ENCODE data around the gene AOC1. TPM values are rescaled to one million over a fixed set of nuclear protein-coding genes. Genes with fewer than 3 reads are reported as not detected.
"Not testable (repeated sequence)": the region's sequence is repeated elsewhere in the genome, so short reads cannot be mapped to it uniquely, and the experiment has no call there.

Gene AOC1
- total RNA-seq, 1 donor from 2014 or later: not detected

GRCh38 chr7:150891740-150892139, 39.4 kb downstream of the AOC1 start:
- DNase-seq (ENCODE audit: extremely low read depth, low read depth, low spot score): no peak

- DNase-seq (ENCODE audit: extremely low read depth, low read depth, low spot score): no peak
These were observed 43.5 kb downstream of the AOC1 start for GRCh38 chr7:150895809-150896208.

DNA sequence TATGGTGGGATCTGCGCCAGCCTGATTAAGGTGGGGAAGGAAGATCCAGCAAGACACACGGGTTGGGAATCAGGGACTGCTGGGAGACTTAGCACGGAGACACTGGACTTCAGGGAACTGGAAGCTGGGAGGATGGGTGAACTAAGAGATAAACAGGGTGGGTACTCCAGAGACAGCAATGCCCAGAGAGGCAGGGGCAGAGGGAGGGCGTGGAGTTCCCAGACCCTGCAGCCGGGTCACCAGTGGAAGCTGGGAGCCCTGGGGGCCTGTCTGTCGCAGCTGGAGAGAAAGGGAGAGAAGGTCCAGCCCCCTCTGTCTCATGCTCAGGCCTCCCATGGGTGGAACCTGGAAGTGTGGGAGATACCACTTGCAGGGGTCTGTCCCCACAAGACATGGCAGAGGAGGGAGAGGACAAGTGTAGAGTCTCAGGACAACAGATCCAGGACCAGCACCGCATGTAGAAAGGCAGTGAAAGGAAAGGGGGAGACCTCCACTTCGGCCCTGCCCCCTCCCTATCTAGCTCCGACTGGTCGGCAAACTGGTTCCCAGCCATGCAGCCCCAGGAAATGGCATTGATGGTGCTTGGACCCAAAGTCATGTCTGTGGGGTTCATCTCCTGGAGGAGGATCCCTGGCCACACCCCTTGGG, 44.4 kb downstream of the AOC1 start:
- no peak for DNase-seq (ENCODE audit: extremely low read depth, low read depth, low spot score)

DNA sequence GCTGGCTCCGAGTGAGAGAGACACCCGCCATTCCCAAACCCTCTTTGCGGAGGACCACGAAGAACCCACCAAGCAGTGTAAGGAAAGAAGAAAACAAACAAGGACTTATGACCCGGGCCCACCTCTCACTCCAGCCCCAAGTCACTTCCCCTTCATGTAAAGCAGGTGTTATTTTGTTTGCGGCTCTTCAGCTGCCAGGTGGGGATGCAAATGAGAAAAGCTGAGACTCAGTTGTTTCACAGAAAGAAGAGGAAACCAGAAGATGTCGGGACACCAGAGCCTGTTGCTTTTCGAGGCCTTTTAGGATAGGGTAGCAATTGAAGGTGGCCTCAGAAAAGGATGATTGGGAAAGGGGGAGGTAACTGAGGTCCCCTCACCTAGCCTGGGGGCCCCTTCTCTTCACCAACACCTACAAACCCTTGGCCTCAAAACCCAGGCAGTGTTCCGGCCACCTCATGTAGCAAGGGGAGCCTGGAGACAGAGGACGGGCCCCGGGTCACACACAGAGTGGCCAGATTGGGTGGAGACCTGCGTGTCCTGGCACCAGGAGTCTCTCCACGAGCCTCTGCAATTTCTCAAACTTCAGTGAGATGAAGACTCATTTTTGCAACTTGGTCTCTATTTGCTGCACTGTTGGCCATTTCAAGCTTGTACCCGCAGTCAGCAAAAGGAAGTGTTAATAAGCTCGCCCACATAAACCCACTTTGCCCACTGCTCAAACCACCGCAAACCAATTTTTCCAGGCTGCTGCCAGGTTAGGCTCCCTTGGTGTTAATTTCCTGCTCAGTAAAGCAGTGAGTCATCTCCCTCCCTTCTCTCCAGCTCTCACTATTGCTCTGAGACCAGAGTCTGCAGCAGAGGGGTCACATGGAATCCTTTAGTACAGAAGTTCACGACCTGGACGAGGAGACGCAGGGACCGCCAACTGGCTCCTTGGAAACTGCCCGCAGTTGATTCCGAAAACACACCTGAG, 45.5 kb downstream of the AOC1 start:
- no peak for DNase-seq (ENCODE audit: extremely low read depth, low read depth, low spot score)

- no peak for DNase-seq (ENCODE audit: extremely low read depth, low read depth, low spot score)
These were observed 46.2 kb downstream of the AOC1 start for GRCh38 chr7:150898475-150899011.

DNA sequence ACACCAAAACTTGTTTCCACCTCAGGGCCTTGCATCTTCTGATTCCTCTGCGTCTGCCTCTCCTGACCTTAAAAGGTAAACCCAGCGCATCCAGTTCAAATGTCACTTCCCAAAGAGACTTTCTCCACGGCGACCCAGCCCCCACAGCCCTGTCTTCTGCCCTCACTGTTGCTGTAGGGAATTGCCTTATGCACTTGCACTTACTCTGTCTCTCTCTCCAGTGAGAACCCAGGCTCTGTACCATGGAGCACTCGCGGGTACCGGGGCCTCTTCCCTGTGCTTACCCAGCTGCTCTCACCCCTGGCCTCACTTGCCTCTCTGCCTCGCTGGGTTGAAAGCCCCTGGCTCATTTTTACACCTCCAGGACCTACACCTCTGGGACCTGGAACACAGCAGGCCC, 48.4 kb downstream of the AOC1 start:
- DNase-seq (ENCODE audit: extremely low read depth, low read depth, low spot score): no peak

DNA sequence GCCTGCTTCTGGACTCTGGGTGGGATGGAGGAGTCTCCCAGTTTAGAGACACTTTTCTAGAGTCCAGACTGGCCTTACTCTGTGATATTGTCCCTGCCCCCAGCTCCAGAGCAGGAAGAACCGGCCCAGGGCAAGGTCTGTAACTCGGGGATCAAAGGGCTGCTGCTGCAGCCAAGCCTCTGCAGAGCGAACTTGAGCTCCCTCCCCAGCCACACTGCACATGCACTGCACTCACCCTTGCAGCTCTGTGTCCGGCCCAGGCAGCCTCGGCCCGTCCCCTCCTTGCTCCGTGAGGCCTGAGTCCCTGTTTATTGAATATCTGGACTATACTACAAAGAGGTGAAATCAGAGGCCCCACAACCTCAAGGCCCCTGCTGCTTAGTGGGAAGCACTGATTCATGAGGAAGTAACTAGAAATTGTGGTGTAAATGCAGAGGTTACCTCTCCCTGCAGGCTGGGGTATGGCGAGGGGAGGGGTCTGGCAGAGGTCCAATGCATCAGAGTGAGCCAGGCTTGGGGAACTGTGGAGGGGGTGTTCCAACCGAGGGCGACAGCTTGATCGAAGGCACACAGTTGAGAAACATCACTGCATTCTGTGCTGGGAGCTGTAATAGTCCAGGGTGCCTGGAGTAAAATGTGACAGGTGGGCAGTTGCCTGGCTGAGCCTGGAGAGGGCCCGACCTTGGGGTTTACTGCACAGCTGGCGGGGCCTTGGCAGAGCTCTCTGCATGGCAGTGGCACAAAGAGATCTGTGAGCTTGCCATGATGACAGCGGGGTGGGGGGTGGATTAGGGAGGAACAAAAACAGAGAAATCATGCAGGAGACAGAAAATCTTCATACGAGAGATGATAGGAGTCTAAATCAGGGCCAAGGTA, 49.1 kb downstream of the AOC1 start:
- DNase-seq (ENCODE audit: extremely low read depth, low read depth, low spot score): no peak

GRCh38 chr7:150902078-150903033, 50.0 kb downstream of the AOC1 start:
- no peak for DNase-seq (ENCODE audit: extremely low read depth, low read depth, low spot score)

- DNase-seq (ENCODE audit: extremely low read depth, low read depth, low spot score): no peak
These were observed 51.3 kb downstream of the AOC1 start for GRCh38 chr7:150903606-150904005.

DNA sequence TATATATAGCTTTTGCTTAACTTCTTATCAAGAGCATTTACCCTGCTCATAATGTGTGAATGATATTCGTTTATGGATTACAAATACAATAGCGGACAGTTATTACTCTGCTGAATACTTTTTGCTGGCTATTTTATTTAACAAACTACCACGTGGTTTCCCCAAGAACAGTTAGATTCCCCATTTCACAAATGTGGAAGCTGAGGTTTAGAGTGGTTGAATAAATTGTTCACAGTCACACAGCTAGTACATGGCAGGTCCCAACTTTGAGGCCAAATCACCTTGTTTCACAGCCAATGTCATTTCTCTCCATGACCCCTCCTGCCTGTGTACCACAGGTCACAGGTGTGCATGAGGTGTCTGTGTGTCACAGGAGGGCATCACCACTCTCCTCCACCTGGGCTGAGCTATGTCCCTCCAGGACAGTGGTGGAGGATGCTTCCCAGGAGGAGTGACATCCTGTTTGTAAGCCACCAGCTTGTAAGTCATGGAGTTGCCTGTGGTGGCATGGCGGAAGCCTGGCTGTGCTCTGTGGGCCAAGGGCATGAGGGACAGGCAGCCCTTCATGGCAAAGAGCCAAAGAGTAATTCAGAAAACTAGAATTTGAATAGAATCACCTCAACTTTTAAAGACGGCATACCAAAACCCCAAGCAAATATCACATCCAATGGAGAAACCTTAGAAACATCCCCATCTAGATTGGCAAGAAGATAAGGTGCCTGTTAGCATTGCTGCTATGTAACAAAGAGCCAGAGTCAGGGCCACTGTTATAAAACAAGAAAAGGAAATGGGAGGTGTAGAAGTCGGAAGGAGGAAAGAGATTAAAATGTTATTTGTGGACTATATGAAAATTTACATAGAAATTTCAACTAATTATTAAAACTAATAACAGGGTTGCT, 51.9 kb downstream of the AOC1 start:
- no peak for DNase-seq (ENCODE audit: extremely low read depth, low read depth, low spot score)

DNA sequence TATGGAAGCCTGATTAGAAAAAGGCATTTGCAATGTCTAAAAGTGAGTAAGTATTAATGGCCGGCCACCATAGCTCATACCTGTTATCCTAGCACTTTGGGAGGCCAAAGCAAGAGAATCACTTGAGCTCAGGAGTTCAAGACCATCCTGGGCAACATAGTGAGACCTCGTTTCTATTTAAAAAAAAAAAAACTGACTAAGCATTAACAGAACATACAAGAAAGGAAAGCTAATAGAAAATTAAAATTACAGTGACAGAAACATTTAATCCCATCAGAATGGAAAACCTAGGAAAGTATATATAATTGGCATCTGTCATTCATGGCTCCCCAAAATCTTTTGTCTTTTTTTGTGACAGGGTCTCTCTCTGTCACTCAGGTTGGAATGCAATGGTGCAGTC, 55.9 kb downstream of the AOC1 start:
- DNase-seq (ENCODE audit: extremely low read depth, low read depth, low spot score): no peak

- no peak for DNase-seq (ENCODE audit: extremely low read depth, low read depth, low spot score)
These were observed 57.1 kb downstream of the AOC1 start for GRCh38 chr7:150909200-150909995.

- DNase-seq (ENCODE audit: extremely low read depth, low read depth, low spot score): not testable (repeated sequence)
These were observed 58.1 kb downstream of the AOC1 start for GRCh38 chr7:150910305-150910995.

DNA sequence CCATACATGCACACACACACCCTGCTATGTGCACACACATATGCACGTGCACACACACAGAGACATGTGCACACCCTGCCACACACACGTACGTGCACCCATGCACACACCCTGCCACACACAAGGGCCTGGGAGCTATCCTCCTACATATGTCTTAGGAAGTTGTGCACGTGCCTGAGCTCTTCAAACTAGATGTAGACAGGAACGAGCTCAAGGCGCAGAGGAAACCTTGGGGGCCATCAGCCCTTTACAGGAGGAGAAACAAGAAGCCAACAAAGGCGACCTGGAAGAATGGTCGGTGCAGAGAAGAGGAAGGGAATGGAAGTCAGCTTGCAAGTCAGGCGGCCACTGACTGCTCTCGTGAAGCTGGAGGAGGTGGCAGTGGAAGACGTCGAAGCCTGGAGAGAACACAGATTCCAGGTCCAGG, 58.7 kb downstream of the AOC1 start:
- DNase-seq (ENCODE audit: extremely low read depth, low read depth, low spot score): no peak

Data from glomerular endothelial cell (primary cell).